GOT3 (cell line): Measurements from ENCODE around the gene SWAP70.

Experiments
- DNase-seq: peaks from one replicate; lab custom pipeline; 2025; ENCODE audit warnings: mixed read lengths; lab: John Stamatoyannopoulos, UW

The SWAP70 gene

GRCh38 chr11:9651899-9652748 is 11.8 kb upstream of the SWAP70 start:
- no peak for DNase-seq

GRCh38 chr11:9653871-9654270 is 10.0 kb upstream of the SWAP70 start:
- no peak for DNase-seq

GRCh38 chr11:9656864-9657263 is 7.0 kb upstream of the SWAP70 start:
- DNase-seq: no peak

- no peak for DNase-seq
These were observed 6.3 kb upstream of the SWAP70 start for GRCh38 chr11:9657531-9657930.

- no peak for DNase-seq
These were observed 3.0 kb upstream of the SWAP70 start for GRCh38 chr11:9660886-9661285.

- DNase-seq: no peak
These were observed 1.6 kb upstream of the SWAP70 start for GRCh38 chr11:9662273-9662672.

- peak; percentile 22 for DNase-seq
These were observed 647 bp downstream of the SWAP70 start for GRCh38 chr11:9664276-9665171.

GRCh38 chr11:9665749-9666148 is 1.9 kb downstream of the SWAP70 start:
- no peak for DNase-seq

GRCh38 chr11:9669954-9670353 is 6.1 kb downstream of the SWAP70 start:
- no peak for DNase-seq

GRCh38 chr11:9672288-9672916 is 8.5 kb downstream of the SWAP70 start:
- DNase-seq: no peak

- no peak for DNase-seq
These were observed 9.0 kb downstream of the SWAP70 start for GRCh38 chr11:9672918-9673317.

- no peak for DNase-seq
These were observed 11.8 kb downstream of the SWAP70 start for GRCh38 chr11:9675691-9676090.

- DNase-seq: no peak
These were observed 14.1 kb downstream of the SWAP70 start for GRCh38 chr11:9677951-9678350.

GRCh38 chr11:9678576-9678975 is 14.7 kb downstream of the SWAP70 start:
- no peak for DNase-seq

GRCh38 chr11:9680028-9680427 is 16.2 kb downstream of the SWAP70 start:
- no peak for DNase-seq

- no peak for DNase-seq
These were observed 17.9 kb downstream of the SWAP70 start for GRCh38 chr11:9681583-9682372.

GRCh38 chr11:9687711-9688477 is 24.0 kb downstream of the SWAP70 start:
- no peak for DNase-seq

GRCh38 chr11:9688716-9689511 is 25.0 kb downstream of the SWAP70 start:
- DNase-seq: no peak

- DNase-seq: no peak
These were observed 25.8 kb downstream of the SWAP70 start for GRCh38 chr11:9689721-9690120.

GRCh38 chr11:9691865-9692264 is 28.0 kb downstream of the SWAP70 start:
- no peak for DNase-seq
